Cardiac muscle cell (in vitro differentiated cells and primary cell): ENCODE measurements around the gene ARHGAP26. TPM values are rescaled to one million over a fixed set of nuclear protein-coding genes. Genes with fewer than 3 reads are reported as not detected.
"Not testable (repeated sequence)": the region's sequence is repeated elsewhere in the genome, so short reads cannot be mapped to it uniquely, and the experiment has no call there.

Source experiments
- DNase-seq, 2 donors: peaks; one replicate each; pipeline versions ENCODE4 v3.0.0 to v3.0.0-alpha.2; 2010 to 2017; ENCODE audit warnings: low read depth in 1 of 2, low spot score in 1 of 2
- H3K27ac ChIP-seq: fragments of 200-600 bp; sonication (generic); 2 replicates; pipeline ENCODE4 v1.5.1; 2016
- H3K27me3 ChIP-seq: fragments of 200-600 bp; sonication (generic); 2 replicates; pipeline ENCODE4 v1.6.0; 2016; ENCODE audit warnings: control low read depth
- H3K36me3 ChIP-seq: fragments of 200-600 bp; sonication (generic); 2 replicates; pipeline ENCODE4 v1.5.1; 2016; ENCODE audit warnings: control low read depth
- H3K4me1 ChIP-seq: fragments of 200-600 bp; sonication (generic); 2 replicates; pipeline ENCODE4 v1.8.1; 2017; ENCODE audit warnings: low read depth, mild to moderate bottlenecking, mixed run types
- H3K4me3 ChIP-seq: fragments of 200-600 bp; sonication (generic); 2 replicates; pipeline ENCODE4 v1.5.1; 2016; ENCODE audit warnings: mild to moderate bottlenecking
- H3K9me3 ChIP-seq: fragments of 200-600 bp; sonication (generic); 2 replicates; pipeline ENCODE4 v1.5.1; 2017; ENCODE audit warnings: low read depth, mild to moderate bottlenecking, control low read depth
- CTCF ChIP-seq: IDR thresholded peaks from 2 replicates; pipeline ENCODE4 v1.5.1; 2012; ENCODE audit warnings: low read depth, mild to moderate bottlenecking, low read length
- polyA plus RNA-seq: library from polyadenylated mRNA; unstranded; fragments of >200 nt; fragmentation: Nextera tagmentation; extraction: Ambion mirVana; gene quantifications from 2 replicates; pipeline ENCODE4 v1.2.1, GENCODE V29; 2016
- total RNA-seq: library from RNA; depleted of rRNA; stranded (reverse); fragments of >200 nt; gene quantifications from 2 replicates; pipeline ENCODE4 v1.2.3, GENCODE V29; 2016

Gene ARHGAP26
- total and polyA plus RNA-seq, 2 experiments from 2014 or later, result 12.7 to 16.2 TPM

- H3K4me1 ChIP-seq, result no peaks in the 10 kb centered on the region
- TF ChIP-seq CTCF, result no peak
Observed at GRCh38 chr5:142920849-142921612, 150.9 kb downstream of the ARHGAP26 start.

GRCh38 chr5:142922223-142922952, 152.2 kb downstream of the ARHGAP26 start:
- H3K27ac ChIP-seq, result no peak overlapping the region
- H3K27me3 ChIP-seq, result no peaks in the 10 kb centered on the region
- no peaks in the 10 kb centered on the region for H3K4me1 ChIP-seq
- H3K4me3 ChIP-seq, result no peak overlapping the region
- no peaks in the 10 kb centered on the region for H3K36me3 ChIP-seq
- TF ChIP-seq CTCF, result peak; percentile 45
- no peaks in the 10 kb centered on the region for H3K9me3 ChIP-seq
- DNase-seq, result peak; percentile 61 to 66

More at GRCh38 chr5:142920849-142921612, 150.9 kb downstream of the ARHGAP26 start:
- Histone ChIP-seq H3K9me3 (no peaks in the 10 kb centered on the region), H3K27me3 (no peaks in the 10 kb centered on the region), H3K4me3 (no peak overlapping the region), H3K27ac (no peak overlapping the region), H3K36me3 (no peaks in the 10 kb centered on the region)
- no peak for DNase-seq

- TF ChIP-seq CTCF, result peak; percentile 24
- DNase-seq, result peak in 1 of 2 donors; percentile 35
Observed at GRCh38 chr5:142924135-142924883, 154.1 kb downstream of the ARHGAP26 start.

GRCh38 chr5:142925795-142926194, 155.6 kb downstream of the ARHGAP26 start:
- no peak for TF ChIP-seq CTCF
- Histone ChIP-seq H3K4me1 (no peaks in the 10 kb centered on the region), H3K27ac (no peak overlapping the region), H3K4me3 (no peak overlapping the region), H3K9me3 (no peaks in the 10 kb centered on the region), H3K27me3 (no peaks in the 10 kb centered on the region), H3K36me3 (no peaks in the 10 kb centered on the region)
- peak in 1 of 2 donors; percentile 62 for DNase-seq

More at GRCh38 chr5:142924135-142924883, 154.1 kb downstream of the ARHGAP26 start:
- Histone ChIP-seq H3K36me3 (no peaks in the 10 kb centered on the region), H3K9me3 (no peaks in the 10 kb centered on the region), H3K4me1 (no peaks in the 10 kb centered on the region), H3K27me3 (no peaks in the 10 kb centered on the region), H3K27ac (no peak overlapping the region), H3K4me3 (no peak overlapping the region)

- Histone ChIP-seq H3K36me3 (no peaks in the 10 kb centered on the region), H3K9me3 (no peaks in the 10 kb centered on the region), H3K27ac (no peak overlapping the region)
Observed at GRCh38 chr5:142926549-142926948, 156.4 kb downstream of the ARHGAP26 start.

GRCh38 chr5:142928999-142929398, 158.8 kb downstream of the ARHGAP26 start:
- not testable (repeated sequence) for H3K36me3 ChIP-seq, H3K4me3 ChIP-seq, H3K4me1 ChIP-seq, H3K27ac ChIP-seq, H3K27me3 ChIP-seq, H3K9me3 ChIP-seq, DNase-seq

More at GRCh38 chr5:142926549-142926948, 156.4 kb downstream of the ARHGAP26 start:
- H3K4me3 ChIP-seq, result no peak overlapping the region
- H3K27me3 ChIP-seq, result no peaks in the 10 kb centered on the region
- no peaks in the 10 kb centered on the region for H3K4me1 ChIP-seq
- no peak for TF ChIP-seq CTCF
- no peak for DNase-seq
